ENCODE data around the gene HOXC6.

The HOXC6 gene

GRCh38 chr12:54000116-54001114 is 27.8 kb upstream of the HOXC6 start, which contains the start of gene HOXC9:
Gene HOXC9, plus strand, starts transcription at chr12:54000161. Its CDS starts 28 bp downstream, at chr12:54000189.
- intact Hi-C loops (cut with DNase I; ENCODE audit: low total_unique reads), result no loop called here
- no peak for DNase-seq
- Histone ChIP-seq H3K4me1 (peaks cover 0 to 74% (median 45%) of the 10 kb centered on the region in 4 donors), H3K4me3 (peak within 1 kb of the TSS; percentile 64 to 76), H3K27me3 (no peaks in the 10 kb centered on the region), H3K27ac (peak within 1 kb of the TSS; percentile 93 to 98), H3K9me3 (no peaks in the 10 kb centered on the region), H3K36me3 (no peaks in the 10 kb centered on the region)
- TF ChIP-seq, protein P1, sequence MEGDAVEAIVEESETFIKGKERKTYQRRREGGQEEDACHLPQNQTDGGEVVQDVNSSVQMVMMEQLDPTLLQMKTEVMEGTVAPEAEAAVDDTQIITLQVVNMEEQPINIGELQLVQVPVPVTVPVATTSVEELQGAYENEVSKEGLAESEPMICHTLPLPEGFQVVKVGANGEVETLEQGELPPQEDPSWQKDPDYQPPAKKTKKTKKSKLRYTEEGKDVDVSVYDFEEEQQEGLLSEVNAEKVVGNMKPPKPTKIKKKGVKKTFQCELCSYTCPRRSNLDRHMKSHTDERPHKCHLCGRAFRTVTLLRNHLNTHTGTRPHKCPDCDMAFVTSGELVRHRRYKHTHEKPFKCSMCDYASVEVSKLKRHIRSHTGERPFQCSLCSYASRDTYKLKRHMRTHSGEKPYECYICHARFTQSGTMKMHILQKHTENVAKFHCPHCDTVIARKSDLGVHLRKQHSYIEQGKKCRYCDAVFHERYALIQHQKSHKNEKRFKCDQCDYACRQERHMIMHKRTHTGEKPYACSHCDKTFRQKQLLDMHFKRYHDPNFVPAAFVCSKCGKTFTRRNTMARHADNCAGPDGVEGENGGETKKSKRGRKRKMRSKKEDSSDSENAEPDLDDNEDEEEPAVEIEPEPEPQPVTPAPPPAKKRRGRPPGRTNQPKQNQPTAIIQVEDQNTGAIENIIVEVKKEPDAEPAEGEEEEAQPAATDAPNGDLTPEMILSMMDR (IDR thresholded peaks at IDR 0.05), result no peak

- Histone ChIP-seq H3K4me3 (peak overlapping the region; percentile 64 to 76), H3K27me3 (no peaks in the 10 kb centered on the region)
Observed at GRCh38 chr12:54001283-54002187, 26.7 kb upstream of the HOXC6 start.

DNA sequence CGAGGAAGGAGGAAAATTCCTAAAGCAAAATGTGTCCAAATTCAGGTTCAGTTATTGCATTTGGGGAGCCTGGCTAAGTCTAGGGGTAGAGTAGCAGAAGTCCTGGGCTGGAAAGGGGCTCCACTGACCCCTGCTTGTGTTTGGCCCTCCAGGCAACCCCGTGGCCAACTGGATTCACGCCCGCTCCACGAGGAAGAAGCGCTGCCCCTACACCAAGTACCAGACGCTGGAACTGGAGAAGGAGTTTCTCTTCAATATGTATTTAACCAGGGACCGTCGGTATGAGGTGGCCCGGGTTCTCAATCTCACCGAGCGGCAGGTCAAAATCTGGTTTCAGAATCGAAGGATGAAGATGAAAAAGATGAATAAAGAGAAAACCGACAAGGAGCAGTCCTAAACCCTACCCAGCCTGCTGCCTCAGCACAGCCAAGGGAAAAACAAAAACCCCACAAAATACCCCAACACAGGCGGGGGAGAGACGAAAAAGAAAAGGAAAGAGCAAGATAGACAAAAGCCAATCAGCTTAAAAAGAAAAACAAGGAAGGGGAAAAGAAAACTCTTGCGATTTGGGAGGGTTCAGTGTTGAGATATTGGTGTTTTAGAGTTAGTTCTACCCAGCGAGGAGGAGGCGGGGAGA is 25.8 kb upstream of the HOXC6 start:
- H3K4me3 ChIP-seq, result peak overlapping the region; percentile 64 to 76
- H3K36me3 ChIP-seq, result no peaks in the 10 kb centered on the region
- peak overlapping the region; percentile 93 to 98 for H3K27ac ChIP-seq
- H3K27me3 ChIP-seq, result no peaks in the 10 kb centered on the region
- intact Hi-C loops (cut with DNase I; ENCODE audit: low total_unique reads), result no loop called here
- DNase-seq, result no peak
- H3K4me1 ChIP-seq, result peaks cover 0 to 81% (median 57%) of the 10 kb centered on the region in 4 donors
- TF ChIP-seq, protein P1 (IDR thresholded peaks at IDR 0.05), result no peak
- H3K9me3 ChIP-seq, result no peaks in the 10 kb centered on the region

More at GRCh38 chr12:54001283-54002187, 26.7 kb upstream of the HOXC6 start:
- Histone ChIP-seq H3K9me3 (no peaks in the 10 kb centered on the region), H3K4me1 (peaks cover 0 to 80% (median 50%) of the 10 kb centered on the region in 4 donors), H3K27ac (peak overlapping the region; percentile 93 to 98), H3K36me3 (no peaks in the 10 kb centered on the region)
- no peak for DNase-seq
- intact Hi-C loops (cut with DNase I; ENCODE audit: low total_unique reads), result no loop called here
- TF ChIP-seq, protein P1 (IDR thresholded peaks at IDR 0.05), result no peak

GRCh38 chr12:54002915-54003389 is 25.3 kb upstream of the HOXC6 start:
- H3K27me3 ChIP-seq, result no peaks in the 10 kb centered on the region
- peak overlapping the region; percentile 66 to 93 for H3K27ac ChIP-seq
- H3K9me3 ChIP-seq, result no peaks in the 10 kb centered on the region
- intact Hi-C loops (cut with DNase I; ENCODE audit: low total_unique reads), result no loop called here
- TF ChIP-seq, protein P1 (IDR thresholded peaks at IDR 0.05), result no peak
- no peaks in the 10 kb centered on the region for H3K36me3 ChIP-seq
- no peak for DNase-seq
- H3K4me3 ChIP-seq, result peak overlapping the region; percentile 64 to 76
- peaks cover 0 to 82% (median 60%) of the 10 kb centered on the region in 4 donors for H3K4me1 ChIP-seq

GRCh38 chr12:54003625-54004024 is 24.6 kb upstream of the HOXC6 start:
- no peak for DNase-seq
- H3K9me3 ChIP-seq, result no peaks in the 10 kb centered on the region
- intact Hi-C loops (cut with DNase I; ENCODE audit: low total_unique reads), result no loop called here
- H3K36me3 ChIP-seq, result no peaks in the 10 kb centered on the region
- TF ChIP-seq, protein P1 (IDR thresholded peaks at IDR 0.05), result no peak
- peaks cover 0 to 82% (median 60%) of the 10 kb centered on the region in 4 donors for H3K4me1 ChIP-seq
- H3K27me3 ChIP-seq, result no peaks in the 10 kb centered on the region
- H3K4me3 ChIP-seq, result peak overlapping the region; percentile 64 to 76
- peak overlapping the region; percentile 66 to 93 for H3K27ac ChIP-seq

Data from tibial artery (tissue), 4 donors.